Ovary (tissue), 3 donors: ENCODE measurements around the gene LIN28A.

ENCODE experiments used
- EP300 ChIP-seq: sonication (generic); formaldehyde crosslinking; IDR thresholded peaks from one replicate; pipeline ENCODE4 v1.6.1; 2017; ENCODE audit warnings: antibody characterized with exemption
- POLR2A ChIP-seq: fragments of 450-650 bp; IDR thresholded peaks from one replicate; pipeline ENCODE4 v1.6.1; 2017; ENCODE audit warnings: antibody characterized with exemption, mild to moderate bottlenecking, moderate library complexity
- TF ChIP-seq, protein P1 (sequence below), 3 donors: fragments of 450-650 bp in 2 of 3; fragments of 200-600 bp in 1 of 3; IDR thresholded peaks; one replicate each; pipeline versions ENCODE4 v1.5.1 to v1.8.0; 2016 to 2022; ENCODE audit warnings: antibody characterized with exemption in 3 of 3, mild to moderate bottlenecking in 1 of 3
- donor health status: DM: no; HTN: no; CAD: no.

GRCh38 chr1:26477446-26478152, 67.0 kb downstream of the LIN28A start:
- TF ChIP-seq, protein P1, sequence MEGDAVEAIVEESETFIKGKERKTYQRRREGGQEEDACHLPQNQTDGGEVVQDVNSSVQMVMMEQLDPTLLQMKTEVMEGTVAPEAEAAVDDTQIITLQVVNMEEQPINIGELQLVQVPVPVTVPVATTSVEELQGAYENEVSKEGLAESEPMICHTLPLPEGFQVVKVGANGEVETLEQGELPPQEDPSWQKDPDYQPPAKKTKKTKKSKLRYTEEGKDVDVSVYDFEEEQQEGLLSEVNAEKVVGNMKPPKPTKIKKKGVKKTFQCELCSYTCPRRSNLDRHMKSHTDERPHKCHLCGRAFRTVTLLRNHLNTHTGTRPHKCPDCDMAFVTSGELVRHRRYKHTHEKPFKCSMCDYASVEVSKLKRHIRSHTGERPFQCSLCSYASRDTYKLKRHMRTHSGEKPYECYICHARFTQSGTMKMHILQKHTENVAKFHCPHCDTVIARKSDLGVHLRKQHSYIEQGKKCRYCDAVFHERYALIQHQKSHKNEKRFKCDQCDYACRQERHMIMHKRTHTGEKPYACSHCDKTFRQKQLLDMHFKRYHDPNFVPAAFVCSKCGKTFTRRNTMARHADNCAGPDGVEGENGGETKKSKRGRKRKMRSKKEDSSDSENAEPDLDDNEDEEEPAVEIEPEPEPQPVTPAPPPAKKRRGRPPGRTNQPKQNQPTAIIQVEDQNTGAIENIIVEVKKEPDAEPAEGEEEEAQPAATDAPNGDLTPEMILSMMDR (IDR thresholded peaks at IDR 0.05) = no peak
- TF ChIP-seq EP300 = no peak
- no peak for TF ChIP-seq POLR2A
